Measurements from ENCODE around the gene LSM4.

GRCh38 chr19:18350490-18350889 lies 27.6 kb upstream of the LSM4 start:
- TF ChIP-seq POLR2A (IDR thresholded peaks at IDR 0.05; ENCODE audit: low read length) (no peak), GATA1 (IDR thresholded peaks at IDR 0.05; ENCODE audit: low read depth, low read length) (no peak)
